Ectodermal cell (in vitro differentiated cells): ENCODE measurements around the gene LIMD2.
A peak's percentile ranks its signal among the peaks of the same experiment; 100 is the strongest.

Source experiments
- H3K27ac ChIP-seq: 2 replicates; pipeline ENCODE4 v1.7.0; 2013; ENCODE audit warnings: mild to moderate bottlenecking, low read depth, low read length; ENCODE audit not compliant: insufficient read depth, poor library complexity, severe bottlenecking
- H3K27me3 ChIP-seq: 2 replicates; pipeline ENCODE4 v1.7.0; 2013; ENCODE audit warnings: mild to moderate bottlenecking, low read length; ENCODE audit not compliant: insufficient read depth, control insufficient read depth, poor library complexity, severe bottlenecking
- H3K36me3 ChIP-seq: one replicate; pipeline ENCODE4 v1.7.0; 2013; ENCODE audit warnings: low read length; ENCODE audit not compliant: control insufficient read depth, insufficient read depth
- H3K4me1 ChIP-seq: one replicate; pipeline ENCODE4 v1.7.0; 2013; ENCODE audit warnings: low read length; ENCODE audit not compliant: control insufficient read depth, insufficient read depth
- H3K4me3 ChIP-seq: 2 replicates; pipeline ENCODE4 v1.7.0; 2013; ENCODE audit warnings: low read depth, low read length, control low read depth; ENCODE audit not compliant: insufficient read depth
- H3K9me3 ChIP-seq: 2 replicates; pipeline ENCODE4 v1.7.0; 2013; ENCODE audit warnings: mild to moderate bottlenecking, low read length, moderate library complexity; ENCODE audit not compliant: control insufficient read depth
- WGBS, 2 experiments: methylation state at CpG; one replicate each; pipeline ENCODE4 v1.1.7; 2013; ENCODE audit warnings: missing lambda C conversion rate in 2 of 2; 5-methylcytosine and 5-hydroxymethylcytosine counted together

The LIMD2 gene

DNA sequence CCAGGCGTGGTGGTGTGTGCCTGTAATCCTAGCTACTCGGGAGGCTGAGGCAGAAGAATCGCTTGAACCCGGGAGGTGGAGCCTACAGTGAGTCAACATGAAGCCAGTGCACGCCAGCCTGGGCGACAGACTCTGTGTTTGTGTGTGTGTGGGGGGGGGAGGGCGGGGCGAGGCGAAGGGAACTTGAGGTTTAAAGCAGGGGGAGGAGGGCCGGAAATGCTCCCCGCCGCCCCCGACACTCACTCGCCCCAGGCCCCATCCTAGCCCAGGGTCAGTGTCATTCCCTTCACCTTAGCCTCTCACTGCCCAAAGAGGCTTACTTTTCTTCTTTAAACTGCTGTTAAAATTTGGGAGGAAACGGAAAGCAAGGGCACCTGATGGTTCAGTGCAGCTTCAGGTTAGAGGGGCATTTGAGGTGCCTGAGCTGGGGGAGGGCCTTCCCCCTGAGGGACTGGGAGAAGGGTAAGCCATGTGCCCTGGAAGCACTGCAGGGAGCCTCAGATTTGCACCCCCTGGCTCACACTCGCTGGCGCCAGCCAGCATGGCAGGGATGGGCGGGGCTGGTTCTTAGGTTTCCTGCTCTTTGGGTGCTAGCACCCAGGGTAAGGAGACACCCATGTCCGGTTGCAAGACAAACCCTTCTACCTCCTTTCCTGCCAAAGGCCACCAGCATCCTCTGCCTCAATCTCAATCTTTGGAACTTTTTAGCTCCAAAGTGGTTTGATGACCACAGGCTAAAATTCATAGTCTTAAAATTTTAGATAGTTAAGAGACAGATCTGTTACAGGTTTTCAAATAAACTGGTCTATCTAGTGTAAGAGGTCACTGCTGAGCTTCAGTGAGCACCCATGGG is 2.2 kb upstream of the LIMD2 start:
- H3K27ac ChIP-seq = no peak overlapping the region
- H3K4me3 ChIP-seq = no peak overlapping the region
- H3K9me3 ChIP-seq = no peaks in the 10 kb centered on the region
- H3K36me3 ChIP-seq = peaks cover 3% of the 10 kb centered on the region
- H3K4me1 ChIP-seq = peaks cover 11% of the 10 kb centered on the region
- WGBS, 2 experiments = 90 to 93% methylated on average over 18 to 19 of the region's 19 CpGs
- H3K27me3 ChIP-seq = peaks cover 9% of the 10 kb centered on the region

- Histone ChIP-seq H3K4me1 (peaks cover 15% of the 10 kb centered on the region), H3K27me3 (peaks cover 9% of the 10 kb centered on the region), H3K4me3 (peak overlapping the region; percentile 53), H3K9me3 (no peaks in the 10 kb centered on the region), H3K36me3 (no peaks in the 10 kb centered on the region), H3K27ac (no peak overlapping the region)
- WGBS, 2 experiments = 84 to 85% methylated on average over 10 of the region's 10 CpGs
These were observed 1.5 kb upstream of the LIMD2 start for GRCh38 chr17:63701456-63701820.

GRCh38 chr17:63700528-63701455 is 867 bp upstream of the LIMD2 start:
- peak overlapping the region; percentile 53 for H3K4me3 ChIP-seq

DNA sequence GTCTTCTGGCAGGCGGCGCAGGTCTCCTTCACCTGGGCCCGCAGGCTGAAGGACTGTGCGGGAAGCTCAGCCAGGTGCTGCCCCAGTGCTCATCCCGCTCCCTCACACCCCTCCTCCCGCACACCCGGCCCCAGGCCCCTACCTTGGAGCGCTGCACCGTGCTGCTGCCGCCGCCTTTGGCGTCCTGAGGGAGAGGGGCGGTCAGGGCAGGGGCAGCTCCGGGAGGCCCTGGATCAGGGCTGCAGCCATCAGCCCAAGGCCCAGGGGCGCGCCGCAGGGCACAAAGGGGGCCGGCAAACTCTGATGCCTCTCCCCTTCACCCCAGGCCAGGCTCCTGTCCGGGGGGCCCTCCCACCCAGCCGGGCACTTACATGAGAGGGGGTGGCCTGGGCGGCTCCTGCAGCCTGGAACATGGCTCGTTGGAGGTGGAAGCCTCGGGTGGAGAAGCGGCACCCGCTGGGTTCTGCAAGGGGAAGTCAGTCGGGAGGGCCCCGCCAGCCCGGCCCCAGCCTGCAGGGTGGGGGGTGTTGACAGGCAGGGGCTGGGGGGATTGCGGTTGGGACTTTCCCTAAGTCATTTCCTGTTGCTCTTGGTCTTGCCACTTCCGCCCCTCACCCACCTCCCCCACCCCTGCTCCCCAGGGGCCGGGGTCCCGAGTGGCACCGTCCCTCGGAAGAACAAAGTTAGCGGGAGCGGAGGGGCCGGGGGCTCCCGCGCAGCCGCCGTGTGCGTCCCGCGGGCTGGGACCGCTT is 863 bp downstream of the LIMD2 start:
- Histone ChIP-seq H3K4me3 (peak overlapping the region; percentile 53), H3K4me1 (peaks cover 18% of the 10 kb centered on the region), H3K9me3 (no peaks in the 10 kb centered on the region), H3K36me3 (no peaks in the 10 kb centered on the region), H3K27ac (no peak overlapping the region), H3K27me3 (peaks cover 9% of the 10 kb centered on the region)
- WGBS, 2 experiments = 4 to 5% methylated on average over 45 of the region's 45 CpGs

More at GRCh38 chr17:63700528-63701455, 867 bp upstream of the LIMD2 start:
- Histone ChIP-seq H3K36me3 (no peaks in the 10 kb centered on the region), H3K9me3 (no peaks in the 10 kb centered on the region), H3K27ac (peak overlapping the region; percentile 88), H3K27me3 (peaks cover 9% of the 10 kb centered on the region), H3K4me1 (peaks cover 15% of the 10 kb centered on the region)
- 11% methylated on average over 88 of the region's 88 CpGs for WGBS, 2 experiments

GRCh38 chr17:63698381-63698885 is 1.5 kb downstream of the LIMD2 start:
- Histone ChIP-seq H3K27me3 (peaks cover 9% of the 10 kb centered on the region), H3K27ac (no peak overlapping the region), H3K4me1 (peaks cover 18% of the 10 kb centered on the region), H3K4me3 (peak overlapping the region; percentile 53), H3K36me3 (peaks cover 4% of the 10 kb centered on the region), H3K9me3 (no peaks in the 10 kb centered on the region)
- WGBS, 2 experiments = 66 to 67% methylated on average over 24 of the region's 24 CpGs

DNA sequence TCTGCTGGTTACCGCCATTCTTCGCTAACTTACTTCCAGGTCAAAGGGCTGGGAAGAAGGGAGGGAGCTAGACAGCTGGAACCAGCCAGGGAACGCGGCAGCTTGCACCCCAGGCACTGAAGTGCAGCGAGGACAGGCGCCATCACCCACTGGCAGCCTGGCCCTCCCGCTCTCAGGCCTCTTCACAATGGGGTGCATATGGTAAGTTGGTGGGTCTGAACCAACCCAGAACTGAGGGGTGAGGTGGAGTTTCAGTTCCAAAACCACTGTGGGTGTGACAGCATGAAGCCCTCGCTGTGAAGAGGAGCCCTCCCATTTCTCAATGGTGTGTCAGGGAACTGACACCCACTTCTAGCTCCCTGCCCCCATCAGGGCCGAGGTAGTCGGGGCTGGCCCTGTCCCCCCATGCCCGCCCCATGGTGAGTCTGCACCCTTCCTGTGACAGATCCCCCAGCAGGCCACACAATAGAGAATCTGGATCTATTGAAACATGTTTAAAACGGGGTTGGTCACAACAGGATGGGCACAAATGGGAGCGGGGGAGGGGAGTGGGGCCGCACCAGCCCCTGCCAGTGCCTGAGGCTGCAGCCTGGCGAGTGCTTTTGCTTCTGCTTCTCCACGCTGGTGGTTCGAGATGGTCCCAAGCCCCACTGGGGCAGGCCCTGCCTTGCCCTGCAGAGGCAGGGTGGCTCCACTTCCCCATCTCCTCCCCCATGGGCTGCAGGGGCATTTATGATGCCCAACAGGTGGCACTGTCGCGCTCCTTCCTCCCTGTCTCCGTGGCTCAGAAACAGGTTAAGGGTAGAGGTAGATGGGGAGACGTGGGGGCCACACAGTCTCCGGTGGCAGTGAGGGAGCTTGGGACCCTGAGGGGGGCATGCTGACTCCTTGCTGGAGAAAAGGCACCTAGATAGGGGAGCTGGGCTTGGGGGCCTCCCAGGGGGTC is 2.3 kb downstream of the LIMD2 start:
- WGBS, 2 experiments = 88 to 89% methylated on average over 22 of the region's 22 CpGs
- H3K36me3 ChIP-seq = peaks cover 5% of the 10 kb centered on the region
- peaks cover 14% of the 10 kb centered on the region for H3K4me1 ChIP-seq
- no peaks in the 10 kb centered on the region for H3K9me3 ChIP-seq
- peak overlapping the region; percentile 45 for H3K27ac ChIP-seq
- peaks cover 9% of the 10 kb centered on the region for H3K27me3 ChIP-seq
- H3K4me3 ChIP-seq = no peak overlapping the region

DNA sequence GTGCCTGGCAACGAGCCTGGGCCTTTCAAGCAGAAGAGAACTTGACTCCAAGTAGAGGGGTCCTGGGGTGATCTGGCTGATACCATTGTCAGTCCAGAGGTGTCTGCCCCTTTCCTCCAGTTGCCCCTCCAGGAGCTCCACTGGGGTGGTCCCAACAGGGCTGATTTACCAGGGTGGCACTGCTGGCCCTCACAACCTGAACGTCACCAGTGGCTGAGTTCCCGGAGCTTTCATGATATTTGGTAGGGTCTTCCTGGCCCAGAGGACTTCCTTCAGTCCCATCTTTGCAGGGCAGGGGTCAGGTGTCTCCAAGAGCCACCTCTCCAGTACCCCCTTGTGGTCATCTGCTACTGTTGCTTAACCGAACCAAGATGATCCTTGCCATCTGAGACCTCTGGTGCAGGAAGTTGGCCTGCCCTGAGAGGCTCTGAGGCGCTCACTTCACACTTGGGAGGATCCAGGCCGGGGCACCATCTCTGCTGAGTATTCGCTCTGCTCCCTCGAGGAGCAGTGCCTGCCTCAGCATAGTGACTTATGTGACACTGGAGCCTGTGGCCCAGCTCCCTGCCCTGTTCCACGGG is 3.5 kb downstream of the LIMD2 start:
- Histone ChIP-seq H3K36me3 (peaks cover 5% of the 10 kb centered on the region), H3K27me3 (peaks cover 8% of the 10 kb centered on the region), H3K4me1 (peaks cover 14% of the 10 kb centered on the region), H3K4me3 (no peak overlapping the region), H3K9me3 (no peaks in the 10 kb centered on the region), H3K27ac (no peak overlapping the region)
- WGBS, 2 experiments = 82 to 86% methylated on average over 9 of the region's 9 CpGs

DNA sequence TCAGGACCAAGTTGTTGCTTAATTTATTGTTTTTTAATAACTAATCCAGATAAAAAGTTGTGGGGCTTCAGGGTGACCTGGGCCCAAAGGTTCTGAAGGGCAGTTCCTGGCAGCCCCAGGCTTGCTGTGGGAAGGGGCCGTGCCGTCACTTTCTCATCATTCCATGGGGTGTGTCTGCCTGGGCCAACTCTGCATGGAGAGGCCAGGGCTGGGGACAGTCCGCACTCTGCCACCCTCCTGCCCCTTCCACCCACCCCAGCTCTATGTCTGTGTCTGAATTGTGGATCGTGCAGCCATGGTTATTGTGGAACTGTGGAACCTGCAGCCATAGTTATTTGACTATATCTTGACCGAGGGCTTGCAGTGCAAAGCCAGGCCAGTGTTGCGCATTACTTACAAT is 4.0 kb downstream of the LIMD2 start:
- Histone ChIP-seq H3K4me3 (no peak overlapping the region), H3K27me3 (peaks cover 2% of the 10 kb centered on the region), H3K36me3 (peaks cover 7% of the 10 kb centered on the region), H3K4me1 (peaks cover 14% of the 10 kb centered on the region), H3K27ac (no peak overlapping the region), H3K9me3 (no peaks in the 10 kb centered on the region)
- WGBS, 2 experiments = 89 to 97% methylated on average over 6 of the region's 6 CpGs
